NCI-H345 treated with DMSO at 0.1 percent for 48 hours (cell line): ENCODE data around the gene PLD2.
"Not testable (repeated sequence)": the region's sequence is repeated elsewhere in the genome, so short reads cannot be mapped to it uniquely, and the experiment has no call there.

ENCODE experiments used
- DNase-seq: peaks from one replicate; lab custom pipeline; 2025; ENCODE audit not compliant: unreplicated experiment; lab: John Stamatoyannopoulos, UW

The PLD2 gene

GRCh38 chr17:4856271-4856936 lies 49.5 kb downstream of the PLD2 start:
- no peak for DNase-seq

DNA sequence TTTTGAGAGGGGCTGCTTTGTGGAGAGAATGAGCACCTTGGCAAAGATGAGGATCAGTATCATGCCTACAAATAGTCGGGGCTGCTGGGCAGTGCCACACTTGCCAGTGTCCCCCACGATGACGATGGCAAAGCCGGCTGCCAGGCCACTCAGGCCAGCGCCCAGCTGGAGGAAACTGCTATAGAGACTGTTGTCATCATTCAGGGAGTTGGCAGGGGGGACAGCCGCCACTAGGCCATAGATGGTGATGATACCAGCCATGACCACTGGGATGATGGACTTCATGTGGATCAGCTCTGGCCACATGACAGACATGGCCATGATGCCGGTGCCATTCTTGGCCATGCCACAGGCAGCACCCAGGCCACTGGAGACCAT lies 50.0 kb downstream of the PLD2 start:
- DNase-seq = no peak

GRCh38 chr17:4857347-4857746 lies 50.4 kb downstream of the PLD2 start:
- not testable (repeated sequence) for DNase-seq

GRCh38 chr17:4858068-4858881 lies 51.3 kb downstream of the PLD2 start:
- DNase-seq = no peak

DNA sequence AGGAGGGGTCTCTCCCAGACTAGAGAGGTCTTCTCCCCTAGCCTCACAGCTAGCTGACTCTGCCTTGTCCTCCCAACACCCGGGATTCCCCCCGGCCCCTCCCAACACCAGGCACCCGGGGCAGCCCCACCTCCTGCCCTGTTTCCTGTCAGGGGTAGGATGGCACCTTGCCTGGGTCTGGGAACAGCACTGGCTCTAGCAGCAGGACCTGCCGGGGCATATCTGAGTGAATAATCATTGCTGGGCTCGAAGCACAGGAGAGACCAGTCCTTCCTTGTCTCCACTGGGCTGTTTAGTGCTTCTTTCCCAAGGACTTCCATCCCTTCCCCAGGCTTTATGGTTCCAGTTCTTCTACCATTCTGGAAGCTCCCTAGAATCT lies 51.9 kb downstream of the PLD2 start:
- no peak for DNase-seq

- no peak for DNase-seq
These were observed 53.1 kb downstream of the PLD2 start for GRCh38 chr17:4859816-4860625.

DNA sequence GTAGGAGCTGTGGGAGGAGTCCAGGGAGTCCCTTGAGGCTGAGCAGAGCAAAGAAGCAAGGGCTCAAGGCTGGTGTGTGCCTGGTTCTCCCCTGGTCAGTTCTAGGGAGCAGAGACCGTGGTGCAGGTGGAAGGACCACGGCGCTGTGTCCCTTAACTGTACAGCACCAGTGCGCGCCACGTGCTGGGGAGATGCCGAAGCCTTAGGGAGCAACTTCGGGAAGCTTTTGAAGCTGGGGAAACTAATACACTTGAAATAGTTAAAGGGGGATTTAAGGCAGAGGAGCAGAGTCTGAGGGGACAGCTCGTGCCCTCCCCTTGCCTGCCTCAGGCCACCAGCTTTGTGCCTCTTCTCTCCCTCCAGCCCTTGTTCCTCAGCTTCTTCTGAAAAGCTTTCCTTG lies 53.7 kb downstream of the PLD2 start:
- DNase-seq = no peak

GRCh38 chr17:4861052-4861451 lies 54.1 kb downstream of the PLD2 start:
- DNase-seq = no peak

DNA sequence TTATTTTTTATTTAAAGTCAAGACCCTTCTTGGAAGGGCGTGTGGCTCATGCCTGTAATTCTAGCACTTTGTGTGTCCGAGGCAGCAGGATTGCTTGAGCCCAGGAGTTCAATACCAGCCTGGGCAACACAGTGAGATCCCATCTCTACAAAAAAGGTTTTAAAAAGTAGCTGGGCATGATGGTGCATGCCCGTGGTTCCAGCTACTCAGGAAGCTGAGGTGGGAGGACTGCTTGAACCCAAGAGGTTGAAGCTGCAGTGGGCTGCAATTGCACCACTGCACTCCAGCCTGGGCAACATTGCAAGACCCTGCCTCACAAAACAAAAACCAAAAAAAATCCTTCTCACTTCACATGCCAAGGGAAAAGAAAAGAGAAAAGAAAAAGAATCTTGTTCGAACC lies 55.8 kb downstream of the PLD2 start:
- no peak for DNase-seq

- no peak for DNase-seq
These were observed 56.4 kb downstream of the PLD2 start for GRCh38 chr17:4863321-4863720.

DNA sequence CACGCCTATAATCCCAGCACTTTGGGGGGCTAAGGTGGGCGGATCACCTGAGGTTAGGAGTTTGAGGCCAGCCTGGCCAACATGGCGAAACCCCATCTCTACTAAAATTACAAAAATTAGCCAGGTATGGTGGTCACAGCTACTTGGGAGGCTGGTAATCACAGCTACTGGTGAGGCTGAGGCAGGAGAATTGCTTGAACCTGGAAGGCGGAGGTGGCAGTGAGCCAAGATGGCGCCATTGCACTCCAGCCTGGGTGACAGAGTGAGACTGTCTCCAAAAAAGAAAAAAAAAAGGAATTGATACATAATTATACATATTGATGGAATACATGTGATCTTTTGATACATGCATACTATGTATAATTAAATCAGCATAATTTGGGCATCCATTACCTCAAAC lies 60.6 kb downstream of the PLD2 start:
- DNase-seq = not testable (repeated sequence)

- not testable (repeated sequence) for DNase-seq
These were observed 62.4 kb downstream of the PLD2 start for GRCh38 chr17:4869058-4869998.

DNA sequence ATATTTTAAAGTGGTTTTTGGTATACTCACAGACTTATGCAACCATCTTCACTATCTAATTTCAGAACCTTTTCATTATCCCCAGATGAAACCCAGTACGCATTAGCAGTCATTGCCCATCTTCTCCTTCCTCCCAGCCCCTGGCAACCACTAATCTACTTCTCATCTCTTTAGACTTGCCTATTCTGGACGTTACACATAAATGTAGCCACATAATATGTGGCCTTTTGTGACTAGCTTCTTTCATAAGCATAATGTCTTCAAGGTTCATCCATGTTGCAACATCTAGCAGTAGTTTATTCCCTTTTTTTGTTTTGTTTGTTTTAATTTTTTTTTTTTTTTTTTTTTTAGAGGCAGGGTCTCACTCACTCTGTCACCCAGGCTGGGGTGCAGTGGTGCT lies 63.9 kb downstream of the PLD2 start:
- no peak for DNase-seq

DNA sequence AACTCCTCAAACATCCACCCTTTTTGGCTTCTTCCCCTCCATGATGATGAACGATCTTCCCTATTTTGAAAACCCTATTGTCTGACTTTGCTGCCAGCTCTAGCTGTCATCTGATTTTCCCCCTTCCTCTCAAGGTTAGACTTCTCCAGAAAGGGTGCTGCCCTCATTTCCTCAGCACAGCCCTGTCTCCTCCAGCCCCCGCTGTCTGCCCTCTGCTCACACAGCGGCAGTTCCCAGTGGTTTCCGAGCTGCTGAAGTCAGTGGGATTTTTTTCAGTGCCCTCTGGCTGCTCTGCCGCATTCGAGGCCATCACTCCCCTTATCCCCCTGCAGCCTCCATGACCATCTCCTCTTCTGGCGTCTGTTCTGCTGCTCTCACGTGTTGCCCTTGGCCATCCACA lies 65.8 kb downstream of the PLD2 start:
- DNase-seq = no peak
